ENCODE results near the gene ZNF718.

GRCh38 chr4:147233-147632 lies 22.9 kb downstream of the ZNF718 start:
- TF ChIP-seq, protein P1, sequence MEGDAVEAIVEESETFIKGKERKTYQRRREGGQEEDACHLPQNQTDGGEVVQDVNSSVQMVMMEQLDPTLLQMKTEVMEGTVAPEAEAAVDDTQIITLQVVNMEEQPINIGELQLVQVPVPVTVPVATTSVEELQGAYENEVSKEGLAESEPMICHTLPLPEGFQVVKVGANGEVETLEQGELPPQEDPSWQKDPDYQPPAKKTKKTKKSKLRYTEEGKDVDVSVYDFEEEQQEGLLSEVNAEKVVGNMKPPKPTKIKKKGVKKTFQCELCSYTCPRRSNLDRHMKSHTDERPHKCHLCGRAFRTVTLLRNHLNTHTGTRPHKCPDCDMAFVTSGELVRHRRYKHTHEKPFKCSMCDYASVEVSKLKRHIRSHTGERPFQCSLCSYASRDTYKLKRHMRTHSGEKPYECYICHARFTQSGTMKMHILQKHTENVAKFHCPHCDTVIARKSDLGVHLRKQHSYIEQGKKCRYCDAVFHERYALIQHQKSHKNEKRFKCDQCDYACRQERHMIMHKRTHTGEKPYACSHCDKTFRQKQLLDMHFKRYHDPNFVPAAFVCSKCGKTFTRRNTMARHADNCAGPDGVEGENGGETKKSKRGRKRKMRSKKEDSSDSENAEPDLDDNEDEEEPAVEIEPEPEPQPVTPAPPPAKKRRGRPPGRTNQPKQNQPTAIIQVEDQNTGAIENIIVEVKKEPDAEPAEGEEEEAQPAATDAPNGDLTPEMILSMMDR (IDR thresholded peaks at IDR 0.05; ENCODE audit: poor library complexity, severe bottlenecking), result no peak
- no peak for TF ChIP-seq EZH2 (IDR thresholded peaks at IDR 0.05; ENCODE audit: borderline replicate concordance, insufficient read depth, low read length, poor library complexity, severe bottlenecking)
- TF ChIP-seq TAF1 (IDR thresholded peaks at IDR 0.05; ENCODE audit: low read depth), result no peak
- TF ChIP-seq MXI1 (conservative IDR thresholded peaks at IDR 0.05; ENCODE audit: poor library complexity, severe bottlenecking), result no peak
